HG02763 (cell line): ENCODE results near the gene LTB4R2.

ENCODE experiments used
- ATAC-seq: cut with Tn5 transposase; IDR thresholded peaks from one replicate; pipeline ENCODE4 v1.9.1; 2021; ENCODE audit warnings: mild to moderate bottlenecking, moderate library complexity; ENCODE audit not compliant: unreplicated experiment

The LTB4R2 gene

GRCh38 chr14:24277071-24277470 lies 32.9 kb upstream of the LTB4R2 start:
- ATAC-seq = no peak

GRCh38 chr14:24277606-24278321 lies 32.2 kb upstream of the LTB4R2 start:
- no peak for ATAC-seq

GRCh38 chr14:24278424-24278823 lies 31.5 kb upstream of the LTB4R2 start:
- ATAC-seq = no peak

GRCh38 chr14:24279301-24280186 lies 30.4 kb upstream of the LTB4R2 start:
- peak; percentile 38 for ATAC-seq

GRCh38 chr14:24280797-24281460 lies 29.0 kb upstream of the LTB4R2 start:
- no peak for ATAC-seq

- no peak for ATAC-seq
These were observed 28.3 kb upstream of the LTB4R2 start for GRCh38 chr14:24281636-24282035.

- ATAC-seq = no peak
These were observed 27.2 kb upstream of the LTB4R2 start for GRCh38 chr14:24282736-24283135.

- no peak for ATAC-seq
These were observed 26.0 kb upstream of the LTB4R2 start for GRCh38 chr14:24283796-24284460.

- no peak for ATAC-seq
These were observed 25.4 kb upstream of the LTB4R2 start for GRCh38 chr14:24284501-24285035.

- no peak for ATAC-seq
These were observed 24.6 kb upstream of the LTB4R2 start for GRCh38 chr14:24285351-24285750.

- ATAC-seq = no peak
These were observed 22.9 kb upstream of the LTB4R2 start for GRCh38 chr14:24286996-24287395.

- ATAC-seq = no peak
These were observed 20.2 kb upstream of the LTB4R2 start for GRCh38 chr14:24289649-24290280.

GRCh38 chr14:24290746-24291145 lies 19.2 kb upstream of the LTB4R2 start:
- ATAC-seq = no peak

- ATAC-seq = no peak
These were observed 18.4 kb upstream of the LTB4R2 start for GRCh38 chr14:24291446-24292117.

- no peak for ATAC-seq
These were observed 17.7 kb upstream of the LTB4R2 start for GRCh38 chr14:24292118-24292807.

GRCh38 chr14:24293525-24293924 lies 16.4 kb upstream of the LTB4R2 start:
- ATAC-seq = no peak

- ATAC-seq = peak; percentile 42
These were observed 13.4 kb upstream of the LTB4R2 start for GRCh38 chr14:24296341-24297157.
